Panc1 (cell line): ENCODE data around the gene UNKL.

Source experiments
- CTCF ChIP-seq: fragments of 450-650 bp; IDR thresholded peaks from 2 replicates; pipeline ENCODE4 v1.5.1; 2017; ENCODE audit warnings: mild to moderate bottlenecking
- POLR2AphosphoS5 ChIP-seq: IDR thresholded peaks from 2 replicates; pipeline ENCODE4 v1.6.1; 2012; ENCODE audit warnings: mild to moderate bottlenecking, low read depth, low read length, moderate library complexity
- REST ChIP-seq, 2 experiments: IDR thresholded peaks; 2 replicates each; pipeline ENCODE4 v1.6.1; 2011 to 2012; ENCODE audit warnings: low read depth in 2 of 2, control low read depth in 1 of 2, low read length in 1 of 2, mild to moderate bottlenecking in 1 of 2, moderate library complexity in 1 of 2; ENCODE audit not compliant: insufficient read depth in 1 of 2
- TCF7L2 ChIP-seq: IDR thresholded peaks from 2 replicates; pipeline ENCODE4 v1.6.1; 2011; ENCODE audit warnings: mild to moderate bottlenecking, low read depth, low read length, inconsistent platforms

GRCh38 chr16:1424028-1424427 lies 9.5 kb upstream of the UNKL start:
- TF ChIP-seq CTCF (no peak), POLR2AphosphoS5 (no peak), REST (IDR thresholded peaks at IDR 0.05; ENCODE audit: insufficient read depth in 1 of 2, low read depth in 2 of 2, low read length in 1 of 2) (no peak), TCF7L2 (no peak)
